DMS79 (cell line): ENCODE data around the gene NEAT1.

ENCODE experiments used
- DNase-seq: peaks from one replicate; lab custom pipeline; 2025; lab: John Stamatoyannopoulos, UW

Gene NEAT1

DNA sequence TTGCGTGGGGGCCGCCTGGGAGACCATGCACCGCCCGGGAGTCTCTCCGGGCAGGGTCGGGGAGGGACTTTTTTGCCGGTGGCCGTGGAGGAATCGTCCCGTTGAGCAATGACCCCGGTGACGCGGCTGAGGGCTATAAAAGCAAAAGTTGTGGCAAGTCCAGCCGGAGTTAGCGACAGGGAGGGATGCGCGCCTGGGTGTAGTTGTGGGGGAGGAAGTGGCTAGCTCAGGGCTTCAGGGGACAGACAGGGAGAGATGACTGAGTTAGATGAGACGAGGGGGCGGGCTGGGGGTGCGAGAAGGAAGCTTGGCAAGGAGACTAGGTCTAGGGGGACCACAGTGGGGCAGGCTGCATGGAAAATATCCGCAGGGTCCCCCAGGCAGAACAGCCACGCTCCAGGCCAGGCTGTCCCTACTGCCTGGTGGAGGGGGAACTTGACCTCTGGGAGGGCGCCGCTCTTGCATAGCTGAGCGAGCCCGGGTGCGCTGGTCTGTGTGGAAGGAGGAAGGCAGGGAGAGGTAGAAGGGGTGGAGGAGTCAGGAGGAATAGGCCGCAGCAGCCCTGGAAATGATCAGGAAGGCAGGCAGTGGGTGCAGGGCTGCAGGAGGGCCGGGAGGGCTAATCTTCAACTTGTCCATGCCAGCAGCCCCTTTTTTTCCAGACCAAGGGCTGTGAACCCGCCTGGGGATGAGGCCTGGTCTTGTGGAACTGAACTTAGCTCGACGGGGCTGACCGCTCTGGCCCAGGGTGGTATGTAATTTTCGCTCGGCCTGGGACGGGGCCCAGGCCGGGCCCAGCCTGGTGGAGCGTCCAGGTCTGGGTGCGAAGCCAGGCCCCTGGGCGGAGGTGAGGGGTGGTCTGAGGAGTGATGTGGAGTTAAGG lies at the start of gene NEAT1:
Gene NEAT1 (plus strand): TSS at position 166 of the 883 bp plus-strand sequence.
- DNase-seq, result peak; percentile 88

DNA sequence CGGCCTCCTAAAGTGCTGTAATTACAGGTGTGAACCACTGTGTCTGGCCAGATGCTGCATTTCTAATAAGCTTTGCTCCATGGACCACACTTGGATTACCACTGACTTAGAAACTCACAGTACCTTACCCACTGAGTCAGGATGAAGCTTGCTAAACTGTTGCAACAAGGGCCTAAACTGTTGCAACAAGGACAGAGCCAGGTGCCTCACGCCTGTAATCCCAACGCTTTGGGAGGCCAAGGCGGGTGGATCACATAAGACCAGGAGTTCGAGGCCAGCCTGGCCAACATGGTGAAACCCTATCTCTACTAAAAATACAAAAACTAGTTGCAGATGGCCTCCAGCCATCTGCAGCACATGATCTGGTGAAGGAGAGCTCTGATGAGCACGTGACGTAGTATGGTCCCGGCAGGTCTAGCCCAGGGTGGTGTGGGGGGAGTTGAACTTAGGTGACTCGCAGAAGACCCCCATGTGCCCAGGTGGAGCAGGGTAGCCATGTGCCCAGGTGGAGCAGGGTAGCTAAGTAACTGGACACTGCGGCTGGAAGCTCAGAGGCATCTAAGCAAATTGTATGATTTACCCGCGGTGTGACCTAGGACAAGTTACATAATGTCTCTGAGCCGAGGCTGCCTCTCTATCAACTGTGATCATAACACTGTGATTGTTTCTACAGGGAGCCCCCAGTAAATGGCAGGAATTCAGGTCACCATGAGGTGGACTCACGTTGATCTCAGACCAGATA lies 48.6 kb upstream of the NEAT1 start:
- no peak for DNase-seq

DNA sequence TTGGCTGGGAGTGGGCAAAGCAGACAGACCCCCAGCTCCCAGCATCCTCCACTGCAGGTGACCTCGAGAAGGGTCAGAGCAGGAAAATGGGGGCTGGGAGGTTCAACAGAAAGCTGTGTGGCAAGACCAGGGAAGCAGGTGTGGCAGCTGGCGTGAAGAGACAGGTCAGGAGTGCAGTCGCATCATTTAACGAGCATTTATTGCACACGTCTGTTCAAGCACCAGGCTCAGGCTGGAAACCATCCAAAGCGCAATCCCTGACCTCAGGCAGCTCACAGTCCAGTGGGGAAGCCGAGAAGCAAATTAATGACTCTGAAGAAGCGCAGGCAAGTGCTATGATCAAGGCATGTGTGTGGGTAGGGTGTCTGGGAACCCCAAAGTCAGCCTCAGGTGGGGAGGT lies 47.6 kb upstream of the NEAT1 start:
- DNase-seq, result no peak

DNA sequence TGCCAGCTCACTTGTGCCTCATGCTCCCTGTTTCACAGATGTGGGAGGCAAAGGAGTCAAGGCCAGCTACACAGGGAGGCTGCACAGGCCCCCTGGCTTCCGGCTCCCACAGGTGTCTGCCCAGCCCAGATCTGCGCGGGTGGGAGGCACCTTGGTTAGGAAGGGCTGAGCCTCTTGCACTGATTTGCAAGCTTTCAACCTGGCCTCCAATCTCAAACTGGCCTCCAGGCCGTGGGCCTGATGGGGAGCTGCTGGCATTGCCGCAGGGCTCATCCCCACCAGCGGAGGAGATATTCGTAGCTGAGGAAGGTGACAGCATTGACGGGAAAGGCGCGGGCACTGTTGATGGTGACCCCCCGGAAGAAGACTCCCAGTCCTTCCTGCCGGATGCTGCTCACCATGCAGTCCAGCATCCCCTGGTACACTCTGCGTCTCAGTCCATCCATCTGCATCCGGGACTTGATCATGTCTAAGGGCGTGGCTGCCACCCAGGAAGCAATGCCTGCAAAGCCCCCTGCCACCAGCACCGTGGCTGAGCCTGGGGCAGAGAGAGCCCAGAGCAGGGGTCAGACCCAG lies 46.4 kb upstream of the NEAT1 start:
- no peak for DNase-seq

DNA sequence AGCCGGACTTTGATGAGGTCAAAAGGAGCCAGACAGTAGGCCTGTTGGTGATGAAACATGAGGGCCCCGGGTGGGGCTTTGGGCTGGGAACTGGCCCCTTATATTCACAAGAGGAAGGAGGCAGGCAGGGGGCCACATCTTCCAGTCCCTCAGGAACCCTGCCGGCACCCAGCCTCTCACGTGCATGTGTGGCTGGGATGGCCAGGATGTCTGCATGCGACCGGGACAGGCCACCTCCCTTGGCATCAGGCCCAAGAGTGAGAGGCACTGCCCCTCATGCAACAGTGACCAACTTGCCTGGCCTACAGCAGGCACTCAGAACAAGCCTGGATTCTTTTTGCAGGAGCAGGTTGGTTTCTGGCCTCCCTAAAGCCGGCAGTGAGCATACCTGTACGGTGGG lies 45.6 kb upstream of the NEAT1 start:
- no peak for DNase-seq

DNA sequence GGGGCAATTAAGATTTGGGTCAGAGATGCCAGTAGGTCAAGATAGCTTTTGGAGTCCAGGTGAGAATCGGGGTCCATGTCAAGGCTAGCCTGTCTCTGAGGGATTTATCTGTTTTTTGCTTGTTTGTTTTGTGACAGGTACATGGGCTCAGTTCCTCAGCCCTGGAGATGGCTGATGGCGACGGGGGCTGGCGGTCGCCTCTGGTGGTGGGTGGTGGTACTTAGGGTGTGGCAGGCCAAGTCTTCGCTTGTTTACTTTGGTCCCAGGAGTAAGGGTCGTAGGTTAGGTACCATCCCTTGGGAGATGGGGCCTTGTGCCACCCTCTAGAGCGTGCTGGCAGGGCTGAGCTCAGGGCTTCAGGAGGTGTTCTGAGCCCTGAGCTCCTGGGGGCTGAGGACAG lies 44.8 kb upstream of the NEAT1 start:
- DNase-seq, result no peak

DNA sequence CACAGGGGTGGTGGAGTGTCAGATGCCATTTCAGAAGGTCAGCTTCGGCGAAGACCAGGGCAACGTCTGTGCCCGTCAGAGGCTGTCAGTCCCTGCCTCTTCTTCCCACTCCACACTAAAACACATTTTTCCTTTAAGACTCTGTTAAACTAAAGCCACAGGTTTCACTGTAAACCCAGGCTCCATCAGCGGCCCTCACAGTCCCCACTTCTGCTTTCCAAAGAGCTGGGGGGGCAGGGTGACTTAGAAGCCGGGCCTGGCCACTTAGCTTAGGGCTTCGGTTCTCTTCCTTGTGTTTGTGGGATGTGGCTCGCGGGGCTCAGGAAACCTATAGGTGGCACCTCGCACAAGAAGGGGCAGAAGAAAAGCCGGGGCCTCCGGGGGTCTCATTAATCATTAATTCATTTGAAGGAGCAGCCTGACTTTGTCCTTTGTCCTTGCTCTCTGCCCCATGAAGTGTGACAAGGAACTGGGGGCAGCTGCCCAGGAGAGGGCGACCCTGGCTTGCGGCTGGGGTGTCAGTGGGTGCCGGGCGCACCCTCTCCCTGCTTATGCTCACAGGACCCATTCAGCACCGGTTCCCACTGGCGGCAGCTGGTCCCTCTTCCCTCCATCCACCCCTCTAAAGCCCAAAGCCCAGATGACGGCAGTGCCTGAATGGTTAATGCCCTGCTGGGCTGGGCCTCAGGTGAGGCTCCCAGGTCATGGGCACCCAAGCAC lies 44.2 kb upstream of the NEAT1 start:
- no peak for DNase-seq

DNA sequence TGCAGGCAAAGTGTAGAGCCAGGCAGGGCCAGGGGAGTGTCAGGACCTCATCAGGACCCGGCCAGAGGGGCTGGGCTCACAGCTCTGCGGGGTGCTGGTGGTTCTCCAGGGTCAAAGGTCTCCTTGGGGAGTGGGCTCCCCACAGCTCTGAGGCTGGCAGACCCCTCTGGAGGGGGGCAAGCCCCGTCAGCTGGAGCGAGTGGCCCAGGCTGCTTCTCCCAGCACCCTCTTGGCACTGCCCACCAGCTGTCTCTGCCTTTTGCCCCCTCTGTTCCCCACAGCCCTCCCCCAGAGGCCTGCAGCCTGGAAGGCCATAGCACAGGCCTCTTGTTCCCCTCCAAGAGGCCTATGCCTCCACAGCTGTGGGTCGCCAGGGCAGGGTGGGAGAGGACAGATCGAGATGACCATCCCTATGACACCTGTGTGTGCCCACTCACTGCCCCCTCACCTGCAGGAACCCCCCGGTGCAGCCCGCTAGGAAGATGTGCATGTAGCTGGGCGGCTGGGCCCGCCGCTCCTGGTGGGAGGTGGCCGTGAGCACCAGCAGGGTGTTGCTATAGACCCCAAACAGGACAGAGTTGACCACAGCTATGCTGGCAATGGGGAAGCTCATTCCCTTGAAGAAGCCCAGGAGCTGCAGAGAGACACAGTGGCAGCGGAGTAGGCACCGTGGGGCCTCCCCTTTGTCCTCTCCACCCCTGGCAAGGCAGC lies 43.5 kb upstream of the NEAT1 start:
- DNase-seq, result no peak

DNA sequence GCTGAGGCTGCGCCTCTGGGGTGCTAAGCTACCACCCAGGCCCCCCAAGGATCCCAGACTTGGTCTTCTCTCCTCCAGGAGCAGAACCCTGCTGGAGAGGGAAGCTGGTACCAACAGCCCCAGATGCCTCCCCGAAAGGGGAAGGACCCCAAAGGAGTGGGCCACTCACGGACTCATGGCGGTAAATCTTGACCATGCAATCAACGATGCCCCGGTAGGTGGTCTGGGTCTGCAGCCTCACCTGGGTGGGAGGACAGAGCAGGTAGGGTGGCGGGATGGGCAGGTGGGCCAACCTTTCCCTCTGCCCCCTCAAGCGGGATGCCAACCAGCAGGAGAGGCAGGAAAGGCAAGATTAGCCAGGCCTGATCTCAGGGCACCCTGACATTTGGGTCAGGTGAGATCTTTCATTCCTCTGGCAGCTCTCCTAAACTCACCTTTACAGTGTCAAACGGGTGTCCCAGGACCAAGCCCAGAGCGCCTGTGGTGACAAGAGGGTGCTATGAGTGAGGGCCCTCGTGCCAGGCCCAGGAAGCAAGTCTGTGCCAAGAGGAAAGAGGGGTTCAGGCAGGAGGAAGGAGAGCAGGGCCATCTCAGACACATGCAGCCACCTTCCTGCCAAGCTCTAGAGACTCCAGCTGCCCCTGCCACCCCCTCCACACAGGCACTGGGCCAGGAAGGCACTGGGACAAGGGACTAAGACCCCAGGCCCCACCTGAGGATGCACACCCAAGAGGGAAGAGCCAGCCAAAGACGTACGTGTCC lies 42.7 kb upstream of the NEAT1 start:
- no peak for DNase-seq

DNA sequence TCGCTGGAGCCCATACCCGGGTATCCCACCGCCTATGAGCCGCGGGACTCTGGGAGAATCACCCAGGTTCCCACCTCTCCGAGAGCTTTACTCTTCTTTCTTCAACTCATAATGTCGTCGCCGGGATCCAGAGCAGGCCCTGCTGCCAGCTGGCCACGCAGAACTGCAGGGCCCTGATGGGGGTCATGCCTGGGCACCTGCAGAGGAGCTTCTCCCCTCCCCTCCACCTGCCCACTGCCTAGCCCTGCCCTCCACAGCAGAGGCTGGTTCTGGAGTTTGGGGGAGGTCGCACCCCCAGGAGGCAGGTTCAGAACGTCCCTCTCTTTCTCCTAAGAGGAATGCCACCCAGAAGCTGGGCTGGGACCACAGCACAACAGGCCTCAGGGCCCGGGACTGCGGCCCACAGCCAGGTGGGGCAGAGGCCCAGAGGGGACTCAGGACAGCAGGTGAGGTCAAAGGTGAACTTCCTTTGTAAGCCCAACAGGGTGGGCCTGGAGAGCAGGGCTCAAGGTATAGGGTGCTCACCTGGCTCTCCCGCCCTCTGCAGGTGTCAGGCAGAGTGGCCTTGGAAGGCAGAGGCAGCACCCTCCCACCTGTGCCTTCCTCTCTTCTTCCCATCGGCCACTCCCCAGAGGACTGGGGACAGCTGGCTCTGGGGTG lies 42.0 kb upstream of the NEAT1 start:
- no peak for DNase-seq

DNA sequence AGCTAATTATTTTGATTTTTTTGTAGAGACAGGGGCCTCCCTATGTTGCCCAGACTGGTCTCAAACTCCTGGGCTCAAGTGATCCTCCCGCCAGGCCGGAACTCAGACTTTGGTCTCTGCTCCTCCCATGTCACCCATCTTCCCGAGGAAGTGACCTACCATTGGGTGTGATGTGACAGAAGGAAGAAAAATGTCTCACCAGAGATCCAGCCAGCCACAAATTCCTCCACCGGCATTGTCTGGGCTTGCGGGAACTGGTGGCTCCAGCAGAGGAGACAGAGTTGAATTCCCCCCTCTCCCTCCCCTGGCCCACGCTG lies 40.9 kb upstream of the NEAT1 start:
- peak; percentile 73 for DNase-seq

DNA sequence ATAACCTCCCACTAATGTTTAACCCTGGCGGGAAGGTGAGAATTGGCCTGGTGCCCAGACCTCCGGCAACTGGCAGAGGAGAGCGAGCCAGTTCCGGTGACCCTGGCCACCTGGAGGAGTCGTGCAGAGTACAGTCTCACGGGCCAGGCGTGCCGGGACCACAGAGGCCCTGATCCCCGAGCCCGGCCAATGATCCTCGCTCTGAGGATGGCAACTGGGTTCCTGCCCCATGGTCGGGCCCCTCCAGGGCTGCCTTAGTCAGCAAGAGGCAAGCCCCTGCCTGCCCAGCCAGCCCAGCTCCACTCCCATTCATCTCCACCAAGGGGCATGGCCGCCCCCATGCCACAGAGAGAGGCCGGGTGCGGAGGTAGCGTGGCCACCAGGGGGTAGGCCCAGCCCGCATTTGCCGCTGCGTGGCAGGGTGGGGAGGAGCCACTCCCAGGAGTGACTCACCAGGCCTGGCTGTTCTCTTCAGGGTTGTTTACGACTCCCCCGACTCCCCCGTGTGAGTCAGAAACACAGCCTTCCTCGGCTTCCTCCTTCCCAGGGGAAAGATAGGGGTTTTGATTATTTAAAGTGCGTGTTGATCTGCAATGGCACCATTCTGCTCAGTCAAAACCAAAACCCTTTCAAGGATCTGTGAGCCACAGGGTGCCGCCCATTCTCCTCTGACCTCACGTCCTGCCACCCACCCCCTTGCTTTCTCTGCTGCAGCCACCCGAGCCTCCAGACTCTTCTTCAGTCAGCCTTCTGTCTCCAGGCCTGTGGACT lies 40.4 kb upstream of the NEAT1 start, which contains the start of gene SLC25A45:
Gene SLC25A45 (minus strand): TSS at position 614 of the 771 bp plus-strand sequence. CDS start 695 bp downstream, outside the sequence.
- peak; percentile 90 for DNase-seq

DNA sequence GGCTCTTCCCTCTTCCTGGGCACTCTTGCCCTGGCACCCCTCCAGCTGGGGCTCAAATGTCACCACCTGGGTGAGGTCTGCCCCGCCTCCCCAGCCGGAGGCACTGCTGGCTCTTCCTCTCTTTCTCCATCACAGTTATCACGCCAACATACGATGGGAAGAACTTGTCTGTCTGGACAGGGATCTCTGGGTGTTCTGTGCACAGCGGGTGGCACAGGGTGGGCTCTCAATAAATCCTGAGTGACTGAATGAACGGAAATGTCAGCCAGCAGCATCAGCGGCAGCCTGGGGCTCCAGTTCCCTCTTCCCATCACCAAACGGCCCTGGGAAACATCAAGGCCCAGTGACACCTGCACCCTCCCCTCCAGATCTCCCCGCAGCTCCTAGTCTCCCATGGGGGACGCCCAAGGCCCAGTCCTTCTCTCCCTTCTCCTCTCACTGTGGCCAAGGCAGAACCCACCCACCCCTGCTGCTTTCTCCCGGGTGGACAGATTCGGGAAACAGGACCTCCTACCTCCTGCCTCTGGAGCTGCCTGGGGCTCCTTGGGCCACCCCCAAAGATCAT lies 39.7 kb upstream of the NEAT1 start:
- no peak for DNase-seq

DNA sequence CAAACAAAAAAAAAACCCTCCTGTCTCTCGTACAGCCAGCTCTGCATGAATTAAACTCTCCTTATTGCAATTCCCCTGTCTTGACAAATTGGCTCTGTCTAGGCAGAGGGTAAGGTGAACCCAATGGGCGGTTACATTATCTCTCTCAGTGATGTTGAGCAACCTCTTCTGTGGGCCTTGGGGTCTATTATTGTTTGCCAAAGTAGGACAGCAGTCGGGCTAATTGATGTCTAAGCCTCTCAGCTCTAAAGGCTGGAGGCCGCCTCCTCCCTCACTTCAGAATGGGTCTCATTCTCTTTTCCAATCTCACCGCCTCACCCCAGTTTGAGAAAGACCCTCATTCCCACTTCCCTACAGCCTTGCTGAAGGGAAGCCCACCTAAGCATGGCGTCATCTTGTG lies 38.8 kb upstream of the NEAT1 start:
- DNase-seq, result no peak

DNA sequence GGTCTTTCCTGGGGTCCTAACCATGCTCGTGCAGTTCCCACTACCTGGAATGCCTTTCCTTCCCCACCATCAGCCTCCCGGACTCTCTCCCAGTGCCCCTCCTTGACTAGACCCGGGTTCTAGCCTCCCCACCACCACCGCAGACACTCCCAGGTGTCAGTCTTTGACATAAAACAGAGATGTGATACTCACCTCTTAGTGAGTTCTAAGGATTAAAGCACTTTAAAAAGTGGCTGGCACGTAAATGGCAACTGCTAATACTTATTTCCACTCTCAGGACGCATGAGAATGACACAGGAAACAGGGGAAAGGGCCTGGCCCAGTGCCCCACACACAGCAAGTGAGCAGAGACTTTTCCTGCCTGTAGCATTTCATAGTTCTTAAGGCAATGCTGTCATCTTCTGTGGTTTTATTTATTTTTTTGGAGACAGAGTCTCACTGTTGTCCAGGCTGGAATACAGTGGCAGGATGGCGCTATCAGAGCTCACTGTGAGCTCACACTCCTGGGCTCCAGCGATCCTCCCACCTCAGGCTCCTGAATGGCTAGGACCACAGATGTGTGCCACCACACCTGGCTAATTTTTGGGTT lies 38.2 kb upstream of the NEAT1 start:
- DNase-seq, result no peak

DNA sequence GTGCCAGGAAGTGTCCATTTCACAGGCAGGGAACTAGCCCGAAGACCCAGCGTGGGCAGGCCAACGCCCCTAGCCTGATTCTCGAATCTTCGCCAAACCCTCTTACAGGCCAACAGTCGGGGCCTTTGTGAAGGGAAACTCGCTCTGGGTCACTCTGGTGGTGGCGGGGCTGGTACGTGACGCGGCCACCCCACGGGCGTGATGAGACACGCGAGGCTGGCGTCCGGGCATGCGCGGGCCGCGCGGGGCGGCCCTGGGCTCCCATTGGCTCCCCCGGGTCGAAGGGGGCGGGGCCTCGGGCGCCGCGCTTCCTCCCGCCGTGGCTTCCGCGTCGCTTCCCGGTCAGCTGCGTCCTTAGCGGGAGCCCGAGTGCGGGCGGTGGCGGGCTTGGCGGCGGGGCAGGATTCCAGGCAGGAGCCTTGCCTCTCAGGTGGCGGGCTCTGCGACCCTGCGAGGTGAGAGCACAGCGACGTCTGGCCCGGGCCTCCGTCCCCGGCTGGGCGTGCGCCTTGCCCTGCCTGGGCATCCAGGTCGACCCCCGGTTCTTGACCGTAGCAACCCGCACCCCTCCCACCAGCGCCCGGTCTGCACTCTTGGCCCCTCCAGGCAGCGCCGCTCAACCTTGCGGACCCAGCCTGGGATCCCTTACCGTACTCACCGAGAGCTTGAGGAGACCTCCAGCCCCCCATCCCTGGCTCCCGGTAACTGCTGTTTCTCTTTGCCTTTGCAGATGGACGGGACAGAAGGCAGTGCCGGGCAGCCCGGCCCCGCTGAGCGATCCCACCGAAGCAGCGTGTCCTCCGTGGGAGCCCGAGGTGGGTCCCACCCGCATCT lies 36.1 kb upstream of the NEAT1 start, which contains the start of gene FRMD8:
Gene FRMD8 (plus strand): TSS at position 331 of the 834 bp plus-strand sequence. CDS start 400 bp downstream, at position 731.
- DNase-seq, result peak; percentile 64

DNA sequence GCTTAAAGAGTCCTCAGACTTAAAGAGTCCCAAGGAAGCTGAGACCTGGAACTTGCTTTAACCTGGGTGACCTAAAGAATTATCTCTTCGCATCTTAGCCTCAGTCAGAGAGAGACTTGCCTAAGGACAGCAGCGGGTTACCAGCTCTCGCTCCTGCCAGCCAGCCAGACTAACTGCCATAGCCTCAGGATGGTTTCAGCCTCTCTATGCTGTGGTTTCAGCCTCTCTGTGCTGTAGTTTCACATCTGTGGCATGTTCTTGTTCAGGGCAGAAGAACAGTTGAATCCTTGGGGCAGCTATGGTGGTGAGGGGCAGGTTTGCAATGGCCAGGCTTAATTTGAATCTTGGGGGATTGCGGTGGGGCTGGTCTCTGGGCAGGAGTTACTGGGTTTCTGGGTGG lies 33.9 kb upstream of the NEAT1 start:
- DNase-seq, result no peak
